ENCODE data around the gene P2RX4.
"Not testable (repeated sequence)": the region's sequence is repeated elsewhere in the genome, so short reads cannot be mapped to it uniquely, and the experiment has no call there.

The P2RX4 gene

GRCh38 chr12:121189619-121190155, 20.2 kb upstream of the P2RX4 start:
- DNase-seq: no peak

- no peak for DNase-seq
Measured at GRCh38 chr12:121190523-121191031, 19.4 kb upstream of the P2RX4 start.

DNA sequence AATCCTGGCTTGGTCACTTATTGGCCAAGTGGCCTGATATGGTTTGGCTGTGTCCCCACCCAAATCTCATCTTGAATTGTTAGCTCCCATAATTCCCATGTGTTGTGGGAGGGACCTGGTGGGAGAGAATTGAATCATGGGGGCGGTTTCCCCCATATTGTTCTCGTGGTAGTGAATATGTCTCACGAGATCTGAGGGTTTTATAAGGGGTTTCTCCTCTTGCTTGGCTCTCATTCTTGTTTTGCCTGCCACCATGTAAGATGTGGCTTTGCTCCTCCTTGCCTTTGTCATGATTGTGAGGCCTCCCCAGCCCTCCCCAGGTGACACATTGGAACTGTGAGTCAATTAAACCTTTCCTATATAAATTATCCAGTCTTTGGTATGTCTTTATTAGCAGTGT, 18.8 kb upstream of the P2RX4 start:
- DNase-seq: no peak

- DNase-seq: peak; percentile 94 to 95
Measured at GRCh38 chr12:121196902-121197301, 13.0 kb upstream of the P2RX4 start.

DNA sequence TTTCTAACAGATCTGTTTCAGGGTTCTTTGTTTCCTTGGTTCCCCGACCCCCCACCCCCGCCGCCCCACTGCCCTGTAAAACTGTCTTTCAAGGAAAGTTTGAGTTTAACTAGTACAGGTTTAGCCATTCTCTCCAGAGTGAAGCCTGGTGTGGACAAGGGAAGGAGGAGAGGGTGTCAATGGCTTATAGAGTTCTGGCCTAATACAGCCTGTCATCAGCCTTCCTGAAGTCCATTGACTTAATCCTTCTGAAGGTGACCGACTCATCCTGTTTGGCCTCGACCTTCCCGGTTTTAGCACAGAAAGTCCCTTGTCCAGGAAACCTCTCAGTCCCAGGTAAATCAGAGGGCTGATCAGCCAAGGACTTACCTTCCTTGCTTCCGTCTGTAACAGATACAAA, 11.0 kb upstream of the P2RX4 start:
- no peak for DNase-seq

- DNase-seq: not testable (repeated sequence)
Measured at GRCh38 chr12:121201140-121201539, 8.8 kb upstream of the P2RX4 start.

DNA sequence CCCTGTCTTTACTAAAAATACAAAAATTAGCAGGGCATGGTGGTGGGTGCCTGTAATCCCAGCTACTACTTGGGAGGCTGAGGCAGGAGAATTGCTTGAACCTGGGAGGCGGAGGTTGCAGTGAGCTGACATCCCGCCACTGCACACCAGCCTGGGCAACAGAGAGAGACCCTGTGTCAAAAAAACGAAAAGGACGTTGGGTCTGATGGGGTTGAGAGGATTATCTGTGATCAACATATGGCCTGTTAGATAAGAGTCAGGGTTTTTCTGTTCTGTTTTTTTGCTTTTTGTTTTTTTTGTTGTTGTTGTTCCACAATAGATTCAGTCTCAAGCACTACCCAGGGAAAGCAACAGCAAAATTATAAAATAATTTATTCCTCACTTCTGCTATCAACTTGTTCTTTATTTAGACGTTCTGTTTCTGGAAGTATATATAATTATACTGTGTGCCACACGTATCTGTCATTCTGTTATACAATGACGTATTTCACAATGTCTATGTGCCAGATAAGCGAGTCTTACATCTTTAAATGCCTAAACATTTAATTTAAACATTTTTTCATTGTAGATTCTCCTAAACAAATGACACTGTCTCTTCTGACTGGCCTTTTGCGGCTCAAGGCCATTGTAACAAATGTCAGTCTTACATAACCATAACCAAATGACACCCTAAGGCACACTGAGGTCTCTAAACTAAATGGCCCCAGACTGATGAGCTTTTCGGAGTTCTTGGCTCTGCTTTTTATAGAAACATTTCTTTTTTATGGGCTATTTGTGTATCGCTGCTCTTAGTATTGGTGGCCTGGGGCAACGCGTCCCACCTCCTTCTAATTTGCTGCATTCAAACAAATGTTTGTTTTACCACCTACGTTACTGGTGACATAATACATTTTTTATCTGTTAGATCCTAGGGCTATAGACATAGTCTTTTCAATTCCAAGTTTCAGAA, 7.2 kb upstream of the P2RX4 start:
- no peak for DNase-seq

GRCh38 chr12:121203482-121203881, 6.4 kb upstream of the P2RX4 start:
- no peak for DNase-seq

DNA sequence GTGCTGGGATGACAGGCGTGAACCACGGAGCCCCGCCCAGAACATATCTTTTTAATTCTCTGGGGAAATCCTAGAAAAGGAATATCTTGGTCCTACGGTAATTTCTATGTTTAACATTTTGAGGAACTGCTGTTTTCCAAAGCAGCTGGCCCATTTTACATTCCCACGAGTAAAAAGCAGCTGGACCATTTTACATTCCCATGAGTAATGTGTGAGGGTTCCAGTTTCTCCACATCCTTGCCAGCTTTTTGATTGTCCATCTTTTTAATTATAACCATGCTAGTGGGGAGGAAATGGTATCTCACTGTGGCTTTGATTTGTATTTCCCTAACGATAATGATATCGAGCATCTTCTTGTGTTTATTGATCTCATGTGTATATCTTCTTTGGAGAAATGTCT, 4.4 kb upstream of the P2RX4 start:
- no peak for DNase-seq

- DNase-seq: not testable (repeated sequence)
Measured at GRCh38 chr12:121208571-121208970, 1.4 kb upstream of the P2RX4 start.

GRCh38 chr12:121209221-121209620, 708 bp upstream of the P2RX4 start:
- no peak for DNase-seq

DNA sequence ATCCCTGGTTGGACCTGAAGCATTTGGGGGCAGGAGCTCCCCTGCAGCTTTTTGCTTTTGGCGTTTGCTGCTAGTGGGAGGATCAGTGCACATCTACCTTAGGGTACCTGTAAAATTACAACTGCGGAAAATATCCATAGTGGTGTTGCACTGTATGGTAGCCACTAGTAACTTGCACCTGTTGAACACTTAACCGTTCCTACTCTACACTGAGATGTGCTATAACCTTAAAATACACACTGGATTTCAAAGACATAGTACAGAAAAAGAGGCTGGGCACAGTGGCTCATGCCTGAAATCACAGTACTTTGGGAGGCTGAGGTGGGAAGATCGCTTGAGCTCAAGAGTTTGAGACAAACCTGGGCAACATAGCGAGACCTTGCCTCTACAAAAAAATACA, 2.9 kb downstream of the P2RX4 start:
- no peak for DNase-seq

DNA sequence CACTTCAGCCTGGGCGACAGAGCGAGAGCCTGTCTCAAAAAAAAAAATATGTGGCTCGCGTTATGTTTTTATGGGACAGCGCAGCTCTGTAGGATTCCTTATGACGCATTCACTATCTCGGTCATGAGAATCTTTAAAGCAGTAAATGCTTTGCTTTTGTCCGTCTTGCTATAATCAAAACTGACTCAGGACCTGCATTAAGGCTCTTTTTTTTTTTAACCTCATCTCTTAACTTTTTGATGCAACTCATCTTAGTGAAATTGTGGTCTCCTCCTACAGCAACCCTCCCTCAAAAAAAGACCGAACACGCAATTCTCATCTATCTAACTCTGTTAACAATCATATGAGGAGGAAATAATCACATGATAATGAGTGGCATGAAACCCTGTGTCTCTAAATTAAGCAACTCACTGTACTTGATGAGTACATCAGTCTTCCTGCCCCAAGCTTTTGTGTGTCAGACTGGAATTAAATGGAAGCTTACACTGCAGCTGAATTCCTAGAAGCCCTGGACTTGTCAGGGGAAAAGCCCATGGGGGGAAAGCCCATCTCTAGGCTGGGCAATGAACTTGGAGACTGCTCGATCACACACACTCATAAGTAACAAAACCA, 4.3 kb downstream of the P2RX4 start:
- DNase-seq: peak; percentile 59 to 70

DNA sequence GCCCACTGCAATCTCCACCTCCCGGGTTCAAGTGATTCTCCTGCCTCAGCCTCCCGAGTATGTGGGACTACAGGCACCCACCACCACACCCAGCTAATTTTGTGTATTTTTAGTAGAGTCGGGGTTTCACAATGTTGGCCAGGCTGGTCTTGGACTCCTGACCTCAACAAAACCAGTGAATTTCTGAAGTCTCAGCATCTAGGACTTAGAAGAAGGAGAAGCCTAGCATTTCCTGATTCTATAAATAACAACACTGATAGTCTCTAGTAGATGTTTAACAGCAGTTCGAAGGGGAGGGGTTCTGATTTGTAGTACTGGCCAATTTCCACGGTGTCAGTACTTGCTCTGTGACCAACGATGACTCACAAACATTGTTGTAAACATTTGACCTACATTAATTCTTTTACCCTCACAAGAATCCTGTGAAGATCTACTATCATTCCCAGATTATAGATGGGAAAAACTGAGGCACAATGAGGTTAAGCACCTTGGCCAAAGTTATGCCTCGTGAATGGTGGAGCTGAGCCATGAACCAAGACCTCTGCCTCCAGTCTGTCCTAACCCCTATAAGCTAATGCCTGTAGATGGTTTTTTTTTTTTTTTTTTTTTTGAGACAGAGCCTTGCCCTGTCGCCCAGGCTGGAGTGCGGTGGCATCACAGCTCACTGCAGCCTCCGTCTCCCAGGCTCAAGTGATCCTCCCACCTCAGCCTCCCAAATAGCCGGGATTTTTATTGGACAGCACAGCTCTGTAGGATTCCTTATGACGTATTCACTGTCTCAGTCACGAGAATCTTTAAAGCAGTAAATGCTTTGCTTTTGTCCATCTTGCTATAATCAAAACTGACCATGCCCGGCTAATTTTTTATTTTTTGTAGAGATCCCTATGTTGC, 5.2 kb downstream of the P2RX4 start:
- DNase-seq: peak; percentile 9 to 21

DNA sequence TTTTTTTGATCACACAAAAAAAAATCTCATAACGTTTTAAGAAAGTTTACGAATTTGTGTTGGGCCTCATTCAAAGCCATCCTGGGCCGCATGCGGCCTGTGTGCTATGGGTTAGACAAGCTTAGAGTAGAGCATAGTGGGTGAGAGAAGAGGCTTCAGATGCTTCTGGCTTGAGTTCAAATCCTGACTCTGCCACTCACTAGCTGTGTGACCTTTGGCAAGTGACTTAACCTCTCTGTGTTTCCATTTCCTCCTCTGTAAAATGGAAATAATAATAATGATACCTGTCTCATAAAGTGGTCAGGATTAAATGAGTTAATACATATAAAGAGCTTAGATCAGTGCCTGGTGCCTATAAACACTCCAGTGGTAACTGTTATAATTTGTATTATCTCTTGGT, 6.2 kb downstream of the P2RX4 start:
- DNase-seq: no peak

DNA sequence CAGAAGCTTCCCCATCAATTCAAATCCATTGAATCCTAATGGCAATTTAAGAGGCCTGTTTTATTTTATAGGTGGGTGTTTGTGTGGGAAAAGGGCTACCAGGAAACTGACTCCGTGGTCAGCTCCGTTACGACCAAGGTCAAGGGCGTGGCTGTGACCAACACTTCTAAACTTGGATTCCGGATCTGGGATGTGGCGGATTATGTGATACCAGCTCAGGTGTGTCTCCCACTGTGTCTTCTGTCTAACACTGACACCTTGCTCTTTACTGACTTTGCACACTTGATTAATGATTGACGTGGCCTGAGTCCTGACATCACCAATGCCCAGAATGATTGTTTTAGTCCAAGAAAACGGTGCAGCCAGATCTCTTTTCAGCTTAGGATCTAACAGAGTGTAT, 7.1 kb downstream of the P2RX4 start:
- DNase-seq: no peak

DNA sequence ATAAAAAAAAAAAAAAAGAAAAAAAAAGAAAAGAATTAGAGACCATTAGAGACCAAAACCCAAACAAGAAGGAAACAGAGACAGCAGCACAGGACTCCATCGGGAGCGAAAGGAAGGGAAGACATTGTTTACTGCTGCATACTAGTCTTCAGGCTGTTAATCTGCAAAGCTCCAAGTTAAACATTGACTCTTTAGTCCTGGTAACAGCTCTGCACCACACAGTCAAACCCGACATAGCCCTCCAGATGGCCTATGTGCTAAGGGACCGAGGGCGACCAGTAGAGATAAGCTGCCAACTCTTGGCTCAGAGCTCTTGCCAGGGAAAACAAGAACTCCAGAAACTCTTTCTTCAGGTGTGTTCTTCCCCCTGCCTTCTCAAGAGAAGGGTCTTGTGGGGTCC, 7.8 kb downstream of the P2RX4 start:
- DNase-seq: no peak

DNA sequence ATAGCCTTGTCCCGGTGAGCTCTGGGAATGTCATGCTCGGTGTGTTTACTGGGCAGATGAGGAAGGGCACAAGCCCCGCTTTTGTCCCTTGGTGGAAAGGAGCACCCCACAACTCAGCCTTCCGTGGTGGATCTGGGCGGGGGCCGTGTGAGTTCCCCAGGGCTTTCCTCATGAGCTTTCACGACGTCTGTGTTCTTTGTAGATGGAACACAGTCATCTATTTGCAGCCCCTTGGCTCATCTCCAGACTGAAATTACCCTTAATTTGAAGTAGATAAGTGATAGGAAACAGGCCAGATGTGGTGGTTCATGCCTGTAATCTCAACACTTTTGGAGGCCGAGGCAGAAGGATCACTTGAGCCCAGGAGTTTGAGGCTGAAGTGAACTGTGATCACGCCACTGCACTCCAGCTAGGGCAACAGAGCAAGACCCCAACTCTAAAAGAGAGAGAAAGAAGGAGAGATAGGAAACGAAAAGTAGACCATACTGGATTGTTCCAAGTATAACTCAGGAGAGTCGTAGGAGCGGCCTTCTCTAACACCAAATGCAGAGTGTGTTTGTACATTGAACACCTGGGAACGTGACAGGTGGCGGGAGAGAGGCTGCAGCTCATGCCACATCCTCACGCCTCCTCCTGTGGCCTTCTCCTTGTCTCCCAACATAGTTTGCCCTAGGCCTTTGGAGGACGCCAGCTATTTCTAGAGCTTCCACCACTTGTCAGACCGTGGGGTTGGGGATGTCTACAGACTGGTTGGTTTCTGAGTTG, 8.8 kb downstream of the P2RX4 start:
- DNase-seq: no peak

- DNase-seq: no peak
Measured at GRCh38 chr12:121219353-121219986, 9.5 kb downstream of the P2RX4 start.

- no peak for DNase-seq
Measured at GRCh38 chr12:121222847-121223246, 12.9 kb downstream of the P2RX4 start.

All from AML-193 (cell line).